ENCODE results near the gene TP53I13.

DNA sequence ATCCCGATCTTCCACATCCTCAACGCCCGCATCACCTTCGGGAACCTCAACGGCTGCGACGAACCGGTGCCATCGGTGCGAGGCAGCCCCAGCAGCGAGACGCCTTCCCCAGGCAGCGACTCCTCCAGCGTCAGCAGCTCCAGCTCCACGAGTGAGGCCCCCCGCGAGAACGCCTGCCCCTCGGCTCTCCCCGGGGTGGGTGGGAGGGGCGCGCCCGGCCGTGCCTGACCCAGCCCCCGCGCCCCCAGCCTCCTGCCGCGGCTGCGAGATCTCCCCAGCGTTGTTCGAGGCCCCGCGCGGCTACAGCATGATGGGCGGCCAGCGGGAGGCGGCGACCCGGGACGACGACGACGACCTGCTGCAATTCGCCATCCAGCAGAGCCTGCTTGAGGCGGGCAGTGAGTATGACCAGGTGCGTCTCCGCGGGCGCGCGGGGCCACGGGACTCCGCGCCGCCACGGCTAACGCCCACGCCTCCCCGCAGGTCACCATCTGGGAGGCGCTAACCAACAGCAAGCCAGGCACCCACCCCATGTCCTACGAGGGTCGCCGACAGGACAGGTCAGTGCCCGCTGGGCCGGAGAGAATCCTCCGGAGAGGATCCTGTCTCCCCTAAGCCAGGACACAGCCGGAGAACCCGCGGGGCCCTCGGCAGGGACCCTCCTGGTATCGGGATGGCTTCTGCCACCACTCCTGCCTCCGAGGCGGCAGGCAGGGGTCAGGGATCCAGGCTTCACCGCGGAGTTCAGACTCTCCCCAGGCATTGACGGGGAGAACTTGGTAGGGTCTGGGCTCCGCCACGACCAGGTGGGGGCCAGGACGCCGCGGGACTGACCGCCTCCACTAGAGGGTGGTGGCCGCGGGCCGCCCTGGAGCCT, 44.1 kb downstream of the TP53I13 start:
- TF ChIP-seq, protein P1, sequence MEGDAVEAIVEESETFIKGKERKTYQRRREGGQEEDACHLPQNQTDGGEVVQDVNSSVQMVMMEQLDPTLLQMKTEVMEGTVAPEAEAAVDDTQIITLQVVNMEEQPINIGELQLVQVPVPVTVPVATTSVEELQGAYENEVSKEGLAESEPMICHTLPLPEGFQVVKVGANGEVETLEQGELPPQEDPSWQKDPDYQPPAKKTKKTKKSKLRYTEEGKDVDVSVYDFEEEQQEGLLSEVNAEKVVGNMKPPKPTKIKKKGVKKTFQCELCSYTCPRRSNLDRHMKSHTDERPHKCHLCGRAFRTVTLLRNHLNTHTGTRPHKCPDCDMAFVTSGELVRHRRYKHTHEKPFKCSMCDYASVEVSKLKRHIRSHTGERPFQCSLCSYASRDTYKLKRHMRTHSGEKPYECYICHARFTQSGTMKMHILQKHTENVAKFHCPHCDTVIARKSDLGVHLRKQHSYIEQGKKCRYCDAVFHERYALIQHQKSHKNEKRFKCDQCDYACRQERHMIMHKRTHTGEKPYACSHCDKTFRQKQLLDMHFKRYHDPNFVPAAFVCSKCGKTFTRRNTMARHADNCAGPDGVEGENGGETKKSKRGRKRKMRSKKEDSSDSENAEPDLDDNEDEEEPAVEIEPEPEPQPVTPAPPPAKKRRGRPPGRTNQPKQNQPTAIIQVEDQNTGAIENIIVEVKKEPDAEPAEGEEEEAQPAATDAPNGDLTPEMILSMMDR (IDR thresholded peaks at IDR 0.05) = no peak
- no peak for TF ChIP-seq POLR2A (IDR thresholded peaks at IDR 0.05)
- no peak for TF ChIP-seq EP300 (IDR thresholded peaks at IDR 0.05; ENCODE audit: low read depth)
- no peak for TF ChIP-seq POLR2AphosphoS5 (IDR thresholded peaks at IDR 0.05)

Data from transverse colon (tissue), 4 donors.